Gastrocnemius medialis (tissue), 4 donors: ENCODE data around the gene SLC28A2.

Experiments
- POLR2A ChIP-seq, 2 donors: fragments of 450-650 bp; IDR thresholded peaks; one replicate each; pipeline ENCODE4 v1.6.1; 2017; ENCODE audit warnings: antibody characterized with exemption in 2 of 2, mild to moderate bottlenecking in 2 of 2, moderate library complexity in 2 of 2
- TF ChIP-seq, protein P1 (sequence below), 5 experiments: fragments of 450-650 bp in 3 of 5; fragments of 200-600 bp in 2 of 5; sonication (generic) in 2 of 5; IDR thresholded peaks in 4 of 5; conservative IDR thresholded peaks in 1 of 5; 1 replicate in 4 of 5; 2 replicates in 1 of 5; pipeline ENCODE4 v1.5.1; 2016 to 2019; ENCODE audit warnings: antibody characterized with exemption in 5 of 5, mild to moderate bottlenecking in 3 of 5, moderate library complexity in 3 of 5

DNA sequence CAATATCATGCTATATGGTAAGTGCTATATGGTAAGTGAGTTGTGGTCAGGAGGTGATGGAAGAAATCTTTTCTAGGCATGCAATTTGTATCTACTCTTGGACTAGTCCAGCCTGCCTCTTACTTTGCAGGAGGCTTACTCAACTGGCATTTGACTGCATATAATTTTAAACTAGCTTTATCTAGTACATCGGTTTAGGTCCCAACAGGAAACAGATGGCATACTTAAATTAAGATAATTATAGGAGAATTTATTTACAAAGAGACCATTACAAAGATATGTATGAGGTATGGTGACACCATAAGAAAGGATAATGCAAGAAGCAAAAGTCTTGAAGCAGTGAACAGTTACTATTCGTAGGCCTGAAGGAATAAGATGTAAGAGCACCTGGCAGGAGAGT lies 7.8 kb downstream of the SLC28A2 start:
- TF ChIP-seq, protein P1, sequence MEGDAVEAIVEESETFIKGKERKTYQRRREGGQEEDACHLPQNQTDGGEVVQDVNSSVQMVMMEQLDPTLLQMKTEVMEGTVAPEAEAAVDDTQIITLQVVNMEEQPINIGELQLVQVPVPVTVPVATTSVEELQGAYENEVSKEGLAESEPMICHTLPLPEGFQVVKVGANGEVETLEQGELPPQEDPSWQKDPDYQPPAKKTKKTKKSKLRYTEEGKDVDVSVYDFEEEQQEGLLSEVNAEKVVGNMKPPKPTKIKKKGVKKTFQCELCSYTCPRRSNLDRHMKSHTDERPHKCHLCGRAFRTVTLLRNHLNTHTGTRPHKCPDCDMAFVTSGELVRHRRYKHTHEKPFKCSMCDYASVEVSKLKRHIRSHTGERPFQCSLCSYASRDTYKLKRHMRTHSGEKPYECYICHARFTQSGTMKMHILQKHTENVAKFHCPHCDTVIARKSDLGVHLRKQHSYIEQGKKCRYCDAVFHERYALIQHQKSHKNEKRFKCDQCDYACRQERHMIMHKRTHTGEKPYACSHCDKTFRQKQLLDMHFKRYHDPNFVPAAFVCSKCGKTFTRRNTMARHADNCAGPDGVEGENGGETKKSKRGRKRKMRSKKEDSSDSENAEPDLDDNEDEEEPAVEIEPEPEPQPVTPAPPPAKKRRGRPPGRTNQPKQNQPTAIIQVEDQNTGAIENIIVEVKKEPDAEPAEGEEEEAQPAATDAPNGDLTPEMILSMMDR (IDR thresholded peaks at IDR 0.05 in 4 of 5, conservative IDR thresholded peaks at IDR 0.05 in 1 of 5): no peak
- no peak for TF ChIP-seq POLR2A (IDR thresholded peaks at IDR 0.05)
